PC-9 (cell line): ENCODE results near the gene RASL12. TPM values are rescaled to one million over a fixed set of nuclear protein-coding genes. Genes with fewer than 3 reads are reported as not detected.
"Not testable (repeated sequence)": the region's sequence is repeated elsewhere in the genome, so short reads cannot be mapped to it uniquely, and the experiment has no call there.

Experiments used
- BruUV-seq: library from RNA; stranded (reverse); fragments of 400-500 nt; replicated peaks from 2 replicates; lab custom pipeline; 2021; lab: Mats Ljungman, UMichigan
- CTCF ChIA-PET: fragments of 300-600 bp; sonication (Branson Sonifier 250); formaldehyde crosslinking; loops from one replicate; lab custom pipeline; 2022; ENCODE audit warnings: antibody characterized with exemption; lab: Charles Lee
- POLR2A ChIA-PET: fragments of 300-600 bp; sonication (Branson Sonifier 250); formaldehyde crosslinking; loops from one replicate; lab custom pipeline; 2022; ENCODE audit warnings: antibody characterized with exemption; ENCODE audit not compliant: unreplicated experiment; lab: Charles Lee
- DNase-seq, 2 experiments: peaks; one replicate each; pipeline versions ENCODE4 v3.0.0 to v3.0.0-alpha.2; 2015 to 2022; ENCODE audit warnings: mixed read lengths in 1 of 2
- H2AFZ ChIP-seq: fragments of 200-600 bp; sonication (generic); 2 replicates; pipeline ENCODE4 v1.8.1; 2017; ENCODE audit warnings: antibody characterized with exemption
- H3F3A ChIP-seq: fragments of 200-600 bp; sonication (generic); 2 replicates; pipeline ENCODE4 v1.8.1; 2017; ENCODE audit warnings: antibody characterized with exemption, mild to moderate bottlenecking, low read depth; ENCODE audit not compliant: insufficient read depth
- H3K27ac ChIP-seq: fragments of 200-600 bp; sonication (generic); 2 replicates; pipeline ENCODE4 v1.6.1; 2016; ENCODE audit warnings: mixed run types
- H3K27me3 ChIP-seq: fragments of 200-600 bp; sonication (generic); 2 replicates; pipeline ENCODE4 v1.6.1; 2016; ENCODE audit warnings: low read depth, mixed run types; ENCODE audit not compliant: insufficient read depth
- H3K36me3 ChIP-seq: fragments of 200-600 bp; sonication (generic); 2 replicates; pipeline ENCODE4 v1.6.1; 2016; ENCODE audit warnings: low read depth, mixed run types
- H3K4me1 ChIP-seq: fragments of 200-600 bp; sonication (generic); replicated peaks from 2 replicates; pipeline ENCODE4 v1.6.1; 2016; ENCODE audit warnings: mixed run types; ENCODE audit not compliant: insufficient read depth
- H3K4me2 ChIP-seq: fragments of 200-600 bp; sonication (generic); 2 replicates; pipeline ENCODE4 v1.6.1; 2017; ENCODE audit warnings: mixed run types
- H3K4me3 ChIP-seq: fragments of 200-600 bp; sonication (generic); 2 replicates; pipeline ENCODE4 v1.6.1; 2016; ENCODE audit warnings: mixed run types
- H3K79me2 ChIP-seq: fragments of 200-600 bp; sonication (generic); 2 replicates; pipeline ENCODE4 v1.6.1; 2017; ENCODE audit warnings: low read depth, mixed run types
- H3K9me2 ChIP-seq: fragments of 200-600 bp; sonication (generic); 2 replicates; pipeline ENCODE4 v1.8.1; 2017; ENCODE audit warnings: mild to moderate bottlenecking; ENCODE audit not compliant: insufficient read depth
- H3K9me3 ChIP-seq: fragments of 200-600 bp; sonication (generic); 2 replicates; pipeline ENCODE4 v1.8.1; 2016; ENCODE audit warnings: low read depth; ENCODE audit not compliant: insufficient read depth
- H4K20me1 ChIP-seq: fragments of 200-600 bp; sonication (generic); 2 replicates; pipeline ENCODE4 v1.8.1; 2017; ENCODE audit not compliant: insufficient read depth
- CTCF ChIP-seq: fragments of 200-600 bp; sonication (generic); conservative IDR thresholded peaks from 2 replicates; pipeline ENCODE4 v1.6.1; 2017; ENCODE audit warnings: mixed run types, antibody characterized with exemption, mild to moderate bottlenecking, moderate library complexity
- EZH2 ChIP-seq: fragments of 200-600 bp; sonication (generic); IDR thresholded peaks from 2 replicates; pipeline ENCODE4 v1.8.0; 2017; ENCODE audit warnings: antibody characterized with exemption, low read depth
- intact Hi-C: fragments of 100-400 bp; cut with micrococcal nuclease; formaldehyde crosslinking; loops from one replicate; pipeline ENCODE4 v1.10.0; 2022; ENCODE audit not compliant: unreplicated experiment
- total RNA-seq: library from RNA; stranded (reverse); gene quantifications from 2 replicates; pipeline ENCODE4 v1.2.3, GENCODE V29; 2021

RASL12 gene
- total RNA-seq, 1 experiment from 2014 or later: not detected

- no peak for TF ChIP-seq EZH2
- no peak for TF ChIP-seq CTCF
- no peaks in the 10 kb centered on the region for H3K79me2 ChIP-seq
- H3K4me1 ChIP-seq: no peaks in the 10 kb centered on the region
- H3K9me2 ChIP-seq: no peaks in the 10 kb centered on the region
- no peak overlapping the region for H3K4me3 ChIP-seq
- no peak overlapping the region for H3K4me2 ChIP-seq
- no peaks in the 10 kb centered on the region for H3K27me3 ChIP-seq
- no peak for DNase-seq
- H4K20me1 ChIP-seq: no peaks in the 10 kb centered on the region
- no peaks in the 10 kb centered on the region for H3K9me3 ChIP-seq
- H3K36me3 ChIP-seq: 0 out of 2 replicates have a peak, but pooled peaks cover 4% of the 10 kb centered on the region
- BruUV-seq: no TSS peak
- intact Hi-C loops: no loop called here
- H3K27ac ChIP-seq: no peak overlapping the region
- no peaks in the 10 kb centered on the region for H3F3A ChIP-seq
- no peak overlapping the region for H2AFZ ChIP-seq
- ChIA-PET POLR2A (interaction anchor here (0.7 kb wide), 1 partner anchor 182 kb away, joined by 3 read pairs; no protein-coding TSS in a partner anchor), CTCF (interaction anchor here (1.2 kb wide), 1 partner anchor 13 kb away, joined by 3 read pairs; no protein-coding TSS in a partner anchor)
These were observed 47.4 kb downstream of the RASL12 start for GRCh38 chr15:65020419-65020818.

GRCh38 chr15:65011198-65011597 lies 56.6 kb downstream of the RASL12 start:
- H4K20me1 ChIP-seq, H3K9me3 ChIP-seq, H3K4me3 ChIP-seq, H3K36me3 ChIP-seq, H3F3A ChIP-seq, H3K27me3 ChIP-seq, DNase-seq, H3K4me2 ChIP-seq, CTCF ChIA-PET, H3K9me2 ChIP-seq, H3K4me1 ChIP-seq, intact Hi-C loops, H3K27ac ChIP-seq, BruUV-seq, H2AFZ ChIP-seq, H3K79me2 ChIP-seq, POLR2A ChIA-PET: not testable (repeated sequence)

- Histone ChIP-seq H3K79me2 (no peaks in the 10 kb centered on the region), H3K9me2 (no peaks in the 10 kb centered on the region), H3K4me3 (no peak overlapping the region), H2AFZ (no peak overlapping the region), H3K27me3 (no peaks in the 10 kb centered on the region), H4K20me1 (no peaks in the 10 kb centered on the region), H3K4me1 (no peaks in the 10 kb centered on the region), H3K36me3 (no peaks in the 10 kb centered on the region), H3K4me2 (no peak overlapping the region), H3K9me3 (no peaks in the 10 kb centered on the region), H3K27ac (no peak overlapping the region), H3F3A (no peaks in the 10 kb centered on the region)
- no peak for DNase-seq
- BruUV-seq: no TSS peak
- intact Hi-C loops: no loop called here
- ChIA-PET POLR2A (interaction anchor here (0.7 kb wide), 1 partner anchor 115 kb away, joined by 3 read pairs; no protein-coding TSS in a partner anchor), CTCF (interaction anchor here (0.6 to 1.0 kb wide), 2 partner anchors 14 to 49 kb away, joined by 3 to 10 read pairs; no protein-coding TSS in a partner anchor)
- TF ChIP-seq EZH2 (no peak), CTCF (no peak)
These were observed 58.8 kb downstream of the RASL12 start for GRCh38 chr15:65008983-65009382.

- no peak overlapping the region for H3K4me3 ChIP-seq
- H3K27me3 ChIP-seq: no peaks in the 10 kb centered on the region
- H3K9me3 ChIP-seq: no peaks in the 10 kb centered on the region
- ChIA-PET CTCF (no interaction called here), POLR2A (no interaction called here)
- TF ChIP-seq EZH2 (no peak), CTCF (no peak)
- H3K79me2 ChIP-seq: no peaks in the 10 kb centered on the region
- no TSS peak for BruUV-seq
- no peak for DNase-seq
- no peaks in the 10 kb centered on the region for H3K4me1 ChIP-seq
- H3K27ac ChIP-seq: no peak overlapping the region
- no peaks in the 10 kb centered on the region for H3F3A ChIP-seq
- intact Hi-C loops: no loop called here
- no peak overlapping the region for H2AFZ ChIP-seq
- H3K9me2 ChIP-seq: no peaks in the 10 kb centered on the region
- no peaks in the 10 kb centered on the region for H3K36me3 ChIP-seq
- no peaks in the 10 kb centered on the region for H4K20me1 ChIP-seq
- H3K4me2 ChIP-seq: no peak overlapping the region
These were observed 60.9 kb downstream of the RASL12 start for GRCh38 chr15:65006876-65007275.
